H1 (cell line): Measurements from ENCODE around the gene GNG12. TPM values are rescaled to one million over a fixed set of nuclear protein-coding genes. Genes with fewer than 3 reads are reported as not detected.

ENCODE experiments used
- CTCF ChIA-PET: fragments of 300-600 bp; sonication (Branson Sonifier 250); formaldehyde crosslinking; loops from one replicate; lab custom pipeline; 2021; ENCODE audit not compliant: partially characterized antibody; lab: Charles Lee
- POLR2A ChIA-PET: fragments of 300-600 bp; sonication (Branson Sonifier 250); formaldehyde crosslinking; loops from one replicate; lab custom pipeline; 2021; ENCODE audit warnings: inconsistent platforms; ENCODE audit not compliant: partially characterized antibody; lab: Charles Lee
- DNase-seq, 2 experiments: peaks; one replicate each; pipeline versions ENCODE4 v3.0.0 to v3.0.0-alpha.2; 2010 to 2022; ENCODE audit warnings: low spot score in 2 of 2, low read depth in 1 of 2, mixed read lengths in 1 of 2
- FAIRE-seq: peaks from 2 replicates; lab custom pipeline; 2011; peaks lifted over from hg19 to GRCh38; lab: Jason Lieb, UNC
- H2AFZ ChIP-seq: 2 replicates; pipeline ENCODE4 v1.8.1; 2012; ENCODE audit warnings: low read length, inconsistent platforms
- H2AK5ac ChIP-seq: 2 replicates; pipeline ENCODE4 v1.6.1; 2013; ENCODE audit warnings: low read depth, low read length
- H2BK120ac ChIP-seq: replicated peaks from 2 replicates; pipeline ENCODE3; 2013; ENCODE audit warnings: low read depth, low read length, inconsistent platforms
- H2BK12ac ChIP-seq: 2 replicates; pipeline ENCODE4 v1.6.1; 2013; ENCODE audit warnings: low read depth, low read length
- H2BK15ac ChIP-seq: 2 replicates; pipeline ENCODE4 v1.6.1; 2013; ENCODE audit warnings: low read length
- H2BK20ac ChIP-seq: 2 replicates; pipeline ENCODE4 v1.6.1; 2013; ENCODE audit warnings: low read length
- H2BK5ac ChIP-seq: 2 replicates; pipeline ENCODE4 v1.6.1; 2013; ENCODE audit warnings: low read depth, low read length
- H3K14ac ChIP-seq: 2 replicates; pipeline ENCODE4 v1.6.1; 2013; ENCODE audit warnings: inconsistent platforms; ENCODE audit not compliant: insufficient read length
- H3K18ac ChIP-seq: 2 replicates; pipeline ENCODE4 v1.6.1; 2013; ENCODE audit warnings: low read length; ENCODE audit errors: extremely low read depth
- H3K23ac ChIP-seq: 2 replicates; pipeline ENCODE4 v1.6.1; 2013; ENCODE audit warnings: inconsistent platforms; ENCODE audit not compliant: insufficient read length
- H3K23me2 ChIP-seq: 2 replicates; pipeline ENCODE4 v1.6.1; 2013; ENCODE audit warnings: low read depth, low read length
- H3K27ac ChIP-seq: 2 replicates; pipeline ENCODE4 v1.6.1; 2011; ENCODE audit warnings: low read depth, low read length, inconsistent platforms
- H3K27me3 ChIP-seq, 4 experiments: replicated peaks in 1 of 4; 1 replicate in 1 of 4; 2 replicates in 3 of 4; pipeline versions ENCODE4 v1.6.1 to v1.8.1; 2011 to 2013; ENCODE audit warnings: low read length in 3 of 4, mild to moderate bottlenecking in 3 of 4, inconsistent platforms in 2 of 4, mixed read lengths in 2 of 4, moderate library complexity in 1 of 4; ENCODE audit not compliant: control insufficient read depth in 3 of 4, insufficient read depth in 3 of 4; ENCODE audit errors: extremely low read depth in 1 of 4
- H3K36me3 ChIP-seq, 4 experiments: 2 replicates each; pipeline versions ENCODE4 v1.6.1 to v1.8.1; 2011 to 2013; ENCODE audit warnings: mild to moderate bottlenecking in 4 of 4, low read length in 3 of 4, moderate library complexity in 2 of 4, control low read depth in 1 of 4, inconsistent platforms in 1 of 4; ENCODE audit not compliant: insufficient read depth in 4 of 4, control insufficient read depth in 2 of 4
- H3K4ac ChIP-seq: replicated peaks from 2 replicates; pipeline ENCODE3; 2013; ENCODE audit warnings: low read length, low read depth, mixed read lengths, inconsistent platforms; ENCODE audit not compliant: insufficient read length
- H3K4me1 ChIP-seq, 4 experiments: replicated peaks in 1 of 4; 1 replicate in 1 of 4; 2 replicates in 3 of 4; pipeline versions ENCODE4 v1.6.1 to v1.8.1; 2011 to 2013; ENCODE audit warnings: low read length in 3 of 4, inconsistent platforms in 2 of 4, mixed read lengths in 1 of 4; ENCODE audit not compliant: insufficient read depth in 4 of 4, control insufficient read depth in 3 of 4
- H3K4me2 ChIP-seq, 2 experiments: 2 replicates each; pipeline versions ENCODE4 v1.6.1 to v1.8.1; 2011 to 2013; ENCODE audit warnings: low read depth in 2 of 2, low read length in 2 of 2, control low read depth in 1 of 2, inconsistent platforms in 1 of 2, mild to moderate bottlenecking in 1 of 2; ENCODE audit not compliant: insufficient read depth in 1 of 2
- H3K4me3 ChIP-seq, 4 experiments: fragments of 200-600, 300-600 bp in 1 of 4; sonication (generic), shearing (Covaris generic), sonication (Bioruptor Twin) in 1 of 4; 2 replicates each; pipeline versions ENCODE4 v1.5.1 to v1.8.1; 2011 to 2016; ENCODE audit warnings: low read length in 4 of 4, low read depth in 3 of 4, control low read depth in 2 of 4, inconsistent platforms in 2 of 4, mild to moderate bottlenecking in 2 of 4, mixed read lengths in 1 of 4, moderate library complexity in 1 of 4; ENCODE audit not compliant: insufficient read depth in 2 of 4; ENCODE audit errors: extremely low read depth in 1 of 4
- H3K56ac ChIP-seq: replicated peaks from 2 replicates; pipeline ENCODE3; 2013; ENCODE audit warnings: low read depth, mild to moderate bottlenecking, mixed read lengths, low read length, inconsistent platforms; ENCODE audit not compliant: insufficient read length
- H3K79me1 ChIP-seq: 2 replicates; pipeline ENCODE4 v1.6.1; 2013; ENCODE audit warnings: low read depth, low read length, control low read depth
- H3K79me2 ChIP-seq, 2 experiments: 2 replicates each; pipeline versions ENCODE4 v1.6.1 to v1.8.1; 2012 to 2013; ENCODE audit warnings: low read length in 2 of 2, mild to moderate bottlenecking in 2 of 2, inconsistent platforms in 1 of 2; ENCODE audit not compliant: insufficient read depth in 2 of 2, control insufficient read depth in 1 of 2
- H3K9ac ChIP-seq, 4 experiments: replicated peaks in 1 of 4; 1 replicate in 1 of 4; 2 replicates in 3 of 4; pipeline versions ENCODE4 v1.6.1 to v1.8.1; 2011 to 2013; ENCODE audit warnings: low read depth in 3 of 4, low read length in 3 of 4, control low read depth in 2 of 4, mild to moderate bottlenecking in 2 of 4, moderate library complexity in 2 of 4, inconsistent platforms in 1 of 4; ENCODE audit errors: extremely low read depth in 1 of 4
- H3K9me3 ChIP-seq, 2 experiments: 2 replicates each; pipeline versions ENCODE4 v1.6.1 to v1.8.1; 2012 to 2013; ENCODE audit warnings: mild to moderate bottlenecking in 2 of 2, moderate library complexity in 2 of 2, control low read depth in 1 of 2, inconsistent platforms in 1 of 2, low read depth in 1 of 2, low read length in 1 of 2, mixed read lengths in 1 of 2; ENCODE audit not compliant: insufficient read depth in 2 of 2
- H4K20me1 ChIP-seq, 2 experiments: replicated peaks in 1 of 2; 2 replicates each; pipeline versions ENCODE3 to v1.8.1; 2011 to 2013; ENCODE audit warnings: inconsistent platforms in 2 of 2, low read length in 2 of 2, mild to moderate bottlenecking in 1 of 2; ENCODE audit not compliant: insufficient read depth in 2 of 2, control insufficient read depth in 1 of 2
- H4K5ac ChIP-seq: 2 replicates; pipeline ENCODE4 v1.6.1; 2013; ENCODE audit warnings: low read length, low read depth, mixed read lengths, inconsistent platforms; ENCODE audit not compliant: insufficient read length
- H4K8ac ChIP-seq: 2 replicates; pipeline ENCODE4 v1.8.0; 2013; ENCODE audit warnings: mild to moderate bottlenecking, moderate library complexity, low read length, inconsistent platforms; ENCODE audit not compliant: insufficient read depth; ENCODE audit errors: extremely low read depth
- H4K91ac ChIP-seq: replicated peaks from 2 replicates; pipeline ENCODE3; 2013; ENCODE audit warnings: low read length, mixed read lengths, inconsistent platforms; ENCODE audit not compliant: insufficient read length
- CBX8 ChIP-seq: fragments of 300-800, 300-1000 bp; sonication (generic); IDR thresholded peaks from 2 replicates; pipeline ENCODE4 v1.7.1; 2016; ENCODE audit warnings: low read depth, low read length, borderline replicate concordance
- KDM5A ChIP-seq: fragments of 200-600 bp; IDR thresholded peaks from 2 replicates; pipeline ENCODE4 v1.7.1; 2012; ENCODE audit warnings: mild to moderate bottlenecking, low read length, inconsistent platforms, mixed read lengths
- SAP30 ChIP-seq: fragments of 300-600 bp; sonication (generic); IDR thresholded peaks from 2 replicates; pipeline ENCODE4 v1.7.1; 2012; ENCODE audit warnings: low read length, moderate library complexity, mild to moderate bottlenecking, inconsistent platforms; ENCODE audit not compliant: insufficient read depth, insufficient replicate concordance
- SUZ12 ChIP-seq: fragments of 200-600 bp; sonication (generic); IDR thresholded peaks from 2 replicates; pipeline ENCODE4 v1.6.1; 2012; ENCODE audit warnings: mild to moderate bottlenecking, inconsistent platforms, low read length, moderate library complexity, mixed read lengths
- TAF7 ChIP-seq: optimal IDR thresholded peaks from 2 replicates; pipeline ENCODE3; 2011; ENCODE audit warnings: low read depth, mild to moderate bottlenecking, inconsistent platforms, low read length, moderate library complexity, borderline replicate concordance
- TCF12 ChIP-seq: IDR thresholded peaks from 2 replicates; pipeline ENCODE4 v1.6.1; 2011; ENCODE audit warnings: low read depth, mild to moderate bottlenecking, low read length
- USF2 ChIP-seq: IDR thresholded peaks from 2 replicates; pipeline ENCODE4 v1.6.1; 2011; ENCODE audit warnings: low read length, improper control_type of control experiment
- YY1 ChIP-seq: IDR thresholded peaks from 2 replicates; pipeline ENCODE4 v1.6.1; 2011; ENCODE audit warnings: low read depth, mild to moderate bottlenecking, low read length
- whole genome bisulfite sequencing, 2 experiments: shearing (Covaris generic) in 1 of 2; methylation state at CpG; one replicate each; pipeline versions ENCODE4 v1.1.6 to v1.1.7; 2013 to 2015; ENCODE audit warnings: low lambda C conversion rate in 2 of 2, mixed read lengths in 2 of 2, inconsistent platforms in 1 of 2, low coverage in 1 of 2, missing lambda C conversion rate in 1 of 2; ENCODE audit not compliant: insufficient replicate concordance in 2 of 2, insufficient coverage in 1 of 2, insufficient read length in 1 of 2; ENCODE audit errors: extremely low coverage in 1 of 2, missing lambda C conversion rate in 1 of 2; 5-methylcytosine and 5-hydroxymethylcytosine counted together
- polyA plus RNA-seq, 7 experiments: library from polyadenylated mRNA; depleted of rRNA in 3 of 7; stranded (reverse) in 5 of 7; unstranded in 2 of 7; fragments of >200 nt in 5 of 7; fragments of 200-250 nt in 2 of 7; gene quantifications; 1 replicate in 5 of 7; 2 replicates in 1 of 7; 4 replicates in 1 of 7; pipeline versions ENCODE4 v1.2.1 to v1.2.3, GENCODE V29; 2011 to 2013; ENCODE audit warnings: missing spikeins in 2 of 7, mixed read lengths in 2 of 7
- total RNA-seq: library from RNA; stranded (reverse); fragmentation: NEBNext Ultra II Directional; extraction: Animal tissue kit (Norgen Biotek cat#: 25700); gene quantifications from 2 replicates; pipeline ENCODE4 v1.2.1, GENCODE V29; 2021
- TF ChIP-seq, protein P1 (sequence below): IDR thresholded peaks from 2 replicates; pipeline ENCODE4 v1.6.1; 2012; ENCODE audit warnings: low read length, inconsistent platforms

The GNG12 gene
- total and polyA plus RNA-seq, 2 of the 8 experiments (the other 6 are each of a cell fraction or from before 2014, with no cell fraction given): 11.4 to 35.8 TPM

- Histone ChIP-seq H3K4me1 (peaks cover 0 to 4% (median 0%) of the 10 kb centered on the region in 4 experiments; a peak in 1 of 7 replicates), H2BK12ac (no peak overlapping the region), H3K56ac (no peak overlapping the region), H3K79me1 (no peaks in the 10 kb centered on the region), H3K9ac (no peak overlapping the region), H2BK5ac (no peak overlapping the region), H3K14ac (no peak overlapping the region), H4K91ac (no peak overlapping the region), H2AFZ (no peak overlapping the region), H3K36me3 (no peaks in the 10 kb centered on the region), H3K79me2 (no peaks in the 10 kb centered on the region), H3K18ac (no peak overlapping the region), H3K4me2 (no peak overlapping the region), H3K4me3 (no peak overlapping the region), H3K27me3 (no peaks in the 10 kb centered on the region), H3K4ac (no peak overlapping the region), H2BK15ac (no peak overlapping the region), H4K5ac (no peak overlapping the region), H3K9me3 (no peaks in the 10 kb centered on the region), H4K20me1 (peaks cover 0 to 2% of the 10 kb centered on the region in 2 experiments), H2BK20ac (no peak overlapping the region), H3K23me2 (no peaks in the 10 kb centered on the region), H3K23ac (peak overlapping the region; percentile 77), H2AK5ac (no peak overlapping the region), H3K27ac (no peak overlapping the region), H2BK120ac (no peak overlapping the region), H4K8ac (no peak overlapping the region)
- FAIRE-seq: no peak
- POLR2A ChIA-PET: interaction anchor here (0.8 kb wide), 1 partner anchor 18 kb away, joined by 3 read pairs; no protein-coding TSS in a partner anchor
- DNase-seq: no peak
- CTCF ChIA-PET: interaction anchor here (0.9 to 5.8 kb wide), 4 partner anchors 11 to 58 kb away, joined by 3 to 40 read pairs (median 6); no protein-coding TSS in a partner anchor
- WGBS, 2 experiments: 86% methylated on average over 6 of the region's 6 CpGs; no CpG with 5 or more reads in 1 of the 2 experiments
- TF ChIP-seq CBX8: no peak
- no peak for TF ChIP-seq SAP30
- no peak for TF ChIP-seq TCF12
- TF ChIP-seq, protein P1, sequence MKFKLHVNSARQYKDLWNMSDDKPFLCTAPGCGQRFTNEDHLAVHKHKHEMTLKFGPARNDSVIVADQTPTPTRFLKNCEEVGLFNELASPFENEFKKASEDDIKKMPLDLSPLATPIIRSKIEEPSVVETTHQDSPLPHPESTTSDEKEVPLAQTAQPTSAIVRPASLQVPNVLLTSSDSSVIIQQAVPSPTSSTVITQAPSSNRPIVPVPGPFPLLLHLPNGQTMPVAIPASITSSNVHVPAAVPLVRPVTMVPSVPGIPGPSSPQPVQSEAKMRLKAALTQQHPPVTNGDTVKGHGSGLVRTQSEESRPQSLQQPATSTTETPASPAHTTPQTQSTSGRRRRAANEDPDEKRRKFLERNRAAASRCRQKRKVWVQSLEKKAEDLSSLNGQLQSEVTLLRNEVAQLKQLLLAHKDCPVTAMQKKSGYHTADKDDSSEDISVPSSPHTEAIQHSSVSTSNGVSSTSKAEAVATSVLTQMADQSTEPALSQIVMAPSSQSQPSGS: no peak
- TF ChIP-seq SUZ12: no peak
- TF ChIP-seq KDM5A: no peak
- TF ChIP-seq YY1: no peak
- no peak for TF ChIP-seq TAF7
- no peak for TF ChIP-seq USF2
Observed at GRCh38 chr1:67713057-67713846, 120.0 kb downstream of the GNG12 start.
